Central memory CD8-positive, alpha-beta T cell (primary cell): ENCODE measurements around the gene TNS2.
"Not testable (repeated sequence)": the region's sequence is repeated elsewhere in the genome, so short reads cannot be mapped to it uniquely, and the experiment has no call there.

ENCODE experiments used
- ATAC-seq: fragments of 150-1000 bp; cut with Tn5 transposase; replicated peaks from 2 replicates; pipeline ENCODE4 v1.10.0; 2022; ENCODE audit warnings: mild to moderate bottlenecking, moderate FRiP score, moderate number of reproducible peaks; ENCODE audit not compliant: poor library complexity, severe bottlenecking; ENCODE audit errors: extremely low read depth
- DNase-seq, 2 donors: peaks; one replicate each; pipeline ENCODE4 v3.0.0; 2021; ENCODE audit warnings: low spot score in 2 of 2
- H3K27ac Mint-ChIP-seq: one replicate; pipeline ENCODE4 v1.8.0; 2022; ENCODE audit warnings: low read depth, mild to moderate bottlenecking, moderate library complexity, mixed read lengths
- H3K27me3 Mint-ChIP-seq: one replicate; pipeline ENCODE4 v1.8.0; 2022; ENCODE audit warnings: mixed read lengths
- H3K36me3 Mint-ChIP-seq: one replicate; pipeline ENCODE4 v1.8.0; 2022; ENCODE audit warnings: mild to moderate bottlenecking, moderate library complexity, mixed read lengths; ENCODE audit not compliant: insufficient read depth
- H3K4me1 Mint-ChIP-seq: one replicate; pipeline ENCODE4 v1.8.0; 2022; ENCODE audit warnings: mixed read lengths
- H3K4me3 Mint-ChIP-seq: one replicate; pipeline ENCODE4 v1.8.0; 2022; ENCODE audit warnings: mild to moderate bottlenecking, moderate library complexity, mixed read lengths
- H3K9me3 Mint-ChIP-seq: one replicate; pipeline ENCODE4 v1.8.0; 2022; ENCODE audit warnings: mixed read lengths

The TNS2 gene

DNA sequence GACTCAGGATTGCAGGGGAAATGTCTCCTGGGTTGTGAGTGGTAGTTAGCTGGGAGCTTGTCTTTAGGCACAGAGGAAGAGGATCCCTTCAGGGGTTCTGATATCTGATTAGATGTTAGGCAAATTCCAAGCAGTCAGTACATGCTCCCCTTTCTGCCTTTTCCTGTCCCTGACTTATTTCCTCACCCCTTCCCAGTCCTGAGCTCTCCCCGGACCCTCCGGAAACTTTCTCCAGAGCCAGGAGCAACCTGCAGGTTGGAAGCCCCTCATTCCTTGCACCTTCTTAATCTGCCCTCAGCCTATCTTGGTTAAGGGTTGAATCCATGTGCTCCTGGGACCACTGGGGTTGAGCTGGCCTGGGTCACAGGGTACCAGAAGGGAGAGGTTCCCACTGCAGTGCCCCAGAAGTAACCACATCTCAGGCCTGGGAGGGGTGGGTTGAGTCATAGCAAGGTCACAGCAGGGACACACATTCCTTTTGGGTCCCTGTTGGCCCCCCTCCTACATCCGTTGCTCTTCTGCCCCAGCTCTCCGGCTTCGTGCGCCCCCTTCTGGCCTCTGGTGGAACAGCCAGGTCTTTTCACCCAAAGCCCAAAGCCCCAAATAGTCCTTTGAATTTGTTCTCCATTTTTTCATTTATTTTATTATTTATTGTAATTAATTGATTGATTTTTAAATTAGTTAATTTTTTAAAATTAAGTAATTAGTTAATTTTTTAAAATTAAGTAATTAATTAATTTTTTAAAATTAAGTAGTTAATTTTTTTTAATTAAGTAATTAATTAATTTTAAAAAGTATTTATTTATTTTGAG lies 49.4 kb downstream of the TNS2 start:
- peak; percentile 80 to 87 for DNase-seq
- H3K4me1 Mint-ChIP-seq: peaks cover 60% of the 10 kb centered on the region
- ATAC-seq: peak; percentile 39

DNA sequence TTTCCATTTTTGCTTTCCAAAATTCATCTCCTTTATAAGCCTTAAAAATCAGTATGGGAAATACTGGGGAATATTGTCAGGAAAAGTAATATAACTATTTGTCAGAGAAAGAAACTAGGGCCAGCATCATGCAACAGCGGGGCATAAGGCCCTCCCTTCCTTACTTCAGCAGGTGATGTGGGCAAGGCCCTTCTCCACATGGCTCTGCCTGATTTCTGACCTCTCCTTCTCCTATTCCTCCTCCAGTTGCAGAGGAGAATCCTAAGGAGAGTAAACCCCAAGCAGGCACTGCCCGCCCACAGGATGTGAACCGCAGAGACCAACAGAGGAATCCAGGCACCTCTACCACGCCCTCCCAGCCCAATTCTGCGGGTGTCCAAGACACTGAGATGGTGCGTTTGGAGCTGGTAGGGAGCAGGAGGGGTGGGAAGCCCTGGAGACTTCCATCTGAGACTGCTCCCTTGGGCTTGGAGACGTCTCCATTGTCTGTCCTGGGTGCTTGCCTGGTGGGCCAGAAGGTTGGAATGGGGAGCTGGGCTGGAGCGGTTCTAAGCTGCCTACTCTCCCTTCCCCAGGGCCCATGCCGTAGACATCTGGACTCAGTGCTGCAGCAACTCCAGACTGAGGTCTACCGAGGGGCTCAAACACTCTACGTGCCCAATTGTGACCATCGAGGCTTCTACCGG lies 50.7 kb downstream of the TNS2 start:
- no peak overlapping the region for H3K4me3 Mint-ChIP-seq
- no peak overlapping the region for H3K27ac Mint-ChIP-seq
- peaks cover 63% of the 10 kb centered on the region for H3K4me1 Mint-ChIP-seq

More for the DNA sequence above, 49.4 kb downstream of the TNS2 start:
- Mint-ChIP-seq H3K27me3 (no peaks in the 10 kb centered on the region), H3K4me3 (peak overlapping the region; percentile 67), H3K36me3 (peaks cover 3% of the 10 kb centered on the region), H3K9me3 (no peaks in the 10 kb centered on the region), H3K27ac (no peak overlapping the region)

DNA sequence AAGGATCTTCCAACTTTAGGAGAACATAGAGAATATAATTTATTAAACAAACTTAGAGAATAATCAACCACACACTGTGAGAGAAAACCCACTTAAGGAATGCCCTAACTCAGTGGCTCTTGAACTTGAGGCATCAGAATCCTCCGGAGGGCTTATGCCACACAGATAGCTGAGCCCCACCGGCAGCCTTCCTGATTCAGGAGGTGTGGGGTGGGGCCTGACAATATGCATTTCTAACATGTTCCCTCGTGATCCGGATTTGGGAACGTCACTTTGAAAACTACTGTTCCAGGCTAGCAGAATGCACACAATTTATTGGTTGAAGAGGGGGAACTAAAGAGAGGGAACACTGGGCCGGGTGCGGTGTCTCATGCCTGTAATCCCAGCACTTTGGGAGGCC lies 51.4 kb downstream of the TNS2 start:
- no peaks in the 10 kb centered on the region for H3K9me3 Mint-ChIP-seq

More for the DNA sequence above, 50.7 kb downstream of the TNS2 start:
- ATAC-seq (no peak), DNase-seq (no peak)
- H3K27me3 Mint-ChIP-seq: no peaks in the 10 kb centered on the region
- H3K9me3 Mint-ChIP-seq: no peaks in the 10 kb centered on the region
- H3K36me3 Mint-ChIP-seq: peaks cover 3% of the 10 kb centered on the region

DNA sequence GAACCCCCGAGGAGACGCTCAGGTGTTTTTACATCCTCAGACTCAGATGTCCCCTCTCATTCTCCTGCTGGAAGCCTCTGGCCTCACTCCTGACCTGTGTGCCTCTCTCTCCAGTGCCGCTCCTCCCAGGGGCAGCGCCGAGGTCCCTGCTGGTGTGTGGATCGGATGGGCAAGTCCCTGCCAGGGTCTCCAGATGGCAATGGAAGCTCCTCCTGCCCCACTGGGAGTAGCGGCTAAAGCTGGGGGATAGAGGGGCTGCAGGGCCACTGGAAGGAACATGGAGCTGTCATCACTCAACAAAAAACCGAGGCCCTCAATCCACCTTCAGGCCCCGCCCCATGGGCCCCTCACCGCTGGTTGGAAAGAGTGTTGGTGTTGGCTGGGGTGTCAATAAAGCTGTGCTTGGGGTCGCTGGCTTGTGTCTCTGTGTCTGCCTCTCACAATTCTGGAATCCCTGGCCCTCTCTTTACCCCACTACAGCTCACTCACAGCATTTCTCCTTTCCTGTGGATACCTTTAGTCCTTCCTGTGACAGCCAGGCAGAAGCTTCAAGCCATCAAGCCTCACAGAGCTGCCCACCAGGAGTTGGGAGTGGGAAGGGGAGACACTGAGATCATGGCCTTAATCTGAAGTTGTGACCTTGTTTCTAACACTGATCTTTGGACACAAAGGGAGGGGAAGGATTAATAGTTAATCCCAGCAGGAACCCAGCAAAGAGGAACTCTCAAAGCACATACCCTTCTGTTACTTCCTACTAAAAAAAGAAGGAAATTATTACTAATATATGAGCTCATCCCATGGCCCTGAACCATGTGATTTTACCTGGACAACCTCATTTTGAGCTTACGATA lies 52.3 kb downstream of the TNS2 start:
- Mint-ChIP-seq H3K4me1 (peaks cover 53% of the 10 kb centered on the region), H3K27me3 (no peaks in the 10 kb centered on the region), H3K36me3 (peaks cover 3% of the 10 kb centered on the region), H3K4me3 (peak overlapping the region; percentile 65), H3K9me3 (no peaks in the 10 kb centered on the region), H3K27ac (peak overlapping the region; percentile 88)
- DNase-seq (no peak), ATAC-seq (no peak)

More for the DNA sequence above, 51.4 kb downstream of the TNS2 start:
- DNase-seq (no peak), ATAC-seq (no peak)
- H3K36me3 Mint-ChIP-seq: peaks cover 3% of the 10 kb centered on the region
- no peak overlapping the region for H3K4me3 Mint-ChIP-seq
- peaks cover 62% of the 10 kb centered on the region for H3K4me1 Mint-ChIP-seq
- H3K27me3 Mint-ChIP-seq: no peaks in the 10 kb centered on the region
- H3K27ac Mint-ChIP-seq: peak overlapping the region; percentile 88

DNA sequence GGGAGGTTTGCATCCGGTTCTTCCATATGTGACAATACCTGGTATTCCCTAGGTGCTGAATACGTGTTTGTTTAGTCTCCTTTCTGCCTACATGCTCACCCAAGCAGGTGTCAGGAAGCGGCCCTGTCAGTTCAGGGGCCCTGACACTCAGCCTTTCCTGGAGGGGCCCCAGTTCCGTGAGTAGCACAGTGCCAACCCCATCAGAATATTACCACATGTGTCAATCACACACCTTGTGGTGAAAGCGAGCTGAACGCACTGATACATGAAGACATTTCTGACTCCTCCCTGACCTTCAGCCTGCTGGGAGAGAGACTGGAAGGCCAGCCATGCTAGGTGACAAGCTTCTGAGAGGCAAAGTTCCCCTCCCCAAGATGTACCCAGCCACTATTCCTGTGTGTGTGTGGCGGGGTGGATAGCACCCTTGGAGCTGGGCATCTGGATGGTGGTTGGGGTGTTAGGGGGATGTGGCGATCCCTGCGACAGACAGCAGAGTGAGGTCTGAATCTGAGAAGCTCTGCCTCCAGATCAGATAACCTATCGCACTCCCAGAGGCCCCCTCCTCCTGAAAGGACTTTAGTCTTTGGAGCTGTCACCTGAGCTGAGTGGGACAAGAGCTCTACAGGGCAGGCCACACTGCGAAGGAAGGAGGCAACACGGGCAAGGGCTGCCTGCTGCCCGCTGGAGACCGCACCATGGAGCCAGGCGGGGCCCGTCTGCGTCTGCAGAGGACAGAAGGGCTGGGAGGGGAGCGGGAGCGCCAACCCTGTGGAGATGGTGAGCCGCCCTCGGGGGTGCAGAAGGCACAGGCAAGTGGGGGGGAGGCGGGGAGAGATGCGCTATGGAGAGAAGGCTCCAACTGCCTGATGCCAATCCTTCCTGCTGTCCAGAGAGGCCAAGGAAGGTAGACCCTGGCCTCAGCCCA lies 53.3 kb downstream of the TNS2 start, which contains the start of gene SOAT2:
TSS of gene SOAT2 (plus strand) at position 604 of the 925 bp plus-strand sequence. CDS start at position 696, 92 bp downstream.
- H3K4me3 Mint-ChIP-seq: peak within 1 kb of the TSS; percentile 65
- peak in 1 of 2 donors; percentile 48 for DNase-seq

DNA sequence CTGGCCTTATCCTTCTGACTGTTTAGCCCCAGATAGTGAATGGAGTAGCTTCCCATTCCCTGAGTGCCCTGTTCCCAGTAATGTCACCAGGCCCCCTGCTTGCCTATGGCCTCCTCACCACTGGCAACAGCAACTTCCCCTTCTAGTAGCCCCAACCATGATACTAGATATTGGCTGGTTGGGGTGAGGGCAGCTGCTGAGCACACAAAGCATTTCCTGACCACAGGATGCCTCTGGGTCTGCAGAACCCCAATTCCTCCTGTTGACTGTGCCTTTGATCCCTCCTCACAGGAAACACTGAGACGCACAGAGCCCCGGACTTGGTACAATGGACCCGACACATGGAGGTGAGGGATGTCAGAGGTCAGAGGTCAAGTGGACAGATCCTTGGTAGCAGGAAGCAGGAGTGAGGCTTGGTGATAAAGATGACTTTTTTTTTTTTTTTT lies 54.0 kb downstream of the TNS2 start:
- H3K27me3 Mint-ChIP-seq: no peaks in the 10 kb centered on the region
- peaks cover 36% of the 10 kb centered on the region for H3K4me1 Mint-ChIP-seq
- ATAC-seq (peak; percentile 20), DNase-seq (no peak)
- peaks cover 3% of the 10 kb centered on the region for H3K36me3 Mint-ChIP-seq
- no peaks in the 10 kb centered on the region for H3K9me3 Mint-ChIP-seq
- H3K4me3 Mint-ChIP-seq: peak overlapping the region; percentile 65
- peak overlapping the region; percentile 88 for H3K27ac Mint-ChIP-seq

More for the DNA sequence above, 53.3 kb downstream of the TNS2 start, which contains the start of gene SOAT2:
- Mint-ChIP-seq H3K36me3 (peaks cover 3% of the 10 kb centered on the region), H3K27me3 (no peaks in the 10 kb centered on the region), H3K27ac (peak within 1 kb of the TSS; percentile 88), H3K9me3 (no peaks in the 10 kb centered on the region), H3K4me1 (peaks cover 43% of the 10 kb centered on the region)
- ATAC-seq: peak; percentile 84

DNA sequence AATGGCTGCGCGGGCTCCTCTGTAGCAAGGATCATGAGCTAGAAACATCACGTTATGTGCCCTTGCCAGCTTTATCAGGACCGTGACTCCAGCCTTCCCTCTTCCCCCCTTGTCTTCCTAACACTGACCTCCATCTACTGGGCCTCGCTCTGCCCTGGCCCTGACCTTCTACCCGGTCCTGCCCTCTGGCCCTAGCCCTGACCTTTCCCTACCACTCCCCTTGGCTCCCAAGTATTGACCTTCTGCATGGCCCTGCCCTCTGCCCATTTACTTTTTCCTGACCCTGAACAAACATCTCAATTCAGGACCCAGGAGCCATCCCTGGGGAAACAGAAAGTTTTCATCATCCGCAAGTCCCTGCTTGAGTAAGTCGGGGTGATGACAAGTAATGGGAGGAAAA lies 55.4 kb downstream of the TNS2 start:
- Mint-ChIP-seq H3K27ac (no peak overlapping the region), H3K4me3 (no peak overlapping the region), H3K36me3 (peaks cover 1% of the 10 kb centered on the region), H3K27me3 (no peaks in the 10 kb centered on the region), H3K4me1 (peaks cover 28% of the 10 kb centered on the region), H3K9me3 (no peaks in the 10 kb centered on the region)
- no peak for ATAC-seq
- DNase-seq: no peak

DNA sequence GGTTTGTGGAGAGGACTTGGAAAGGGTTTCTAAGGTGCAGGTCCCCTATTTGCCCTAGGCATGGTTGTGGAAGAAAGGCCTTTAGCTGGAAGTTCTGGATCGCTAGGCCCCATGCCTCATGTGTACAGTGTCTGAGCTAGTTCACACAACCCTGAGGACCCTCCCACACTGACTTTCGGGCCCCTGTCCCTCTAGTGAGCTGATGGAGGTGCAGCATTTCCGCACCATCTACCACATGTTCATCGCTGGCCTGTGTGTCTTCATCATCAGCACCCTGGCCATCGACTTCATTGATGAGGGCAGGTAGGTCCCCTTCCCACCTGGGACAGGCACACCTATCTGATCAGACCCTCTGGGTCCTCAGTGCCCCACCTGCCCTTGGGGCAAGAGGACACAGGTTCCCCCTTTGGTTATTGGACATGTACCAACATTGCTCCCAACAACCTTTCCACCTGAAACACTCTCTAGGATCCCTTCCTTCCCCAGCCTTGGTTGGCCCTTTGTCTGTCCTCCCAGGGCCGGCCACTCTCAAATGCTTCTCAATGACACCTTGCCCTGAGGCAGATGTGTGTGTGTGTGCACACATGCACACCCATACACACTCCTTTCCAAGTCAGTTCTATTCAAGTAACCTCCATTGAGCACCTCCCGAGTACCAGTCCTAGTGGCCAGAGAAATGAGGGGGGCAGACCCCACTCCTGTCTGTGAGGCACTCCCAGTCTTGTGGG lies 56.0 kb downstream of the TNS2 start:
- Mint-ChIP-seq H3K27ac (no peak overlapping the region), H3K27me3 (no peaks in the 10 kb centered on the region), H3K9me3 (no peaks in the 10 kb centered on the region), H3K36me3 (peaks cover 1% of the 10 kb centered on the region), H3K4me1 (peaks cover 28% of the 10 kb centered on the region), H3K4me3 (no peak overlapping the region)
- no peak for DNase-seq
- no peak for ATAC-seq

DNA sequence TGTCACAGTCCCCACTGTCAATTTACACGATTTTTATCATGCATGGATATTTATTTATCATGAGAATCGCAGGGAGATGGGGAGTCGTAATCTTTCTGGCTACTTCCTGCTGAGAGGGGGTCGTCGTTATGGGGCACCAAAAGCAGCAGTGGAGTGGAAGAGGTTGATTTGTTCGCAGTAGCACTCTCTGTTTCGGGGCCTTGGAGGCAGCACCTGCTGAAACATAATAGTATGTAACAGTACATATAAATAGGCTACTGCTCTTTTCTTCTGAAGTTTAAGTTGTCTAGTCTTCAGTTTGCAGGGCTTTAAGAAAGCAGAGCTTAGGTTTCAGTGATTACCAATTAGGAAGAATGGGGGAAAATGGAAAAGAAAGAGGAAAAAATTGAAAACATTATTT lies 57.3 kb downstream of the TNS2 start:
- Mint-ChIP-seq H3K36me3 (peaks cover 1% of the 10 kb centered on the region), H3K4me3 (no peak overlapping the region), H3K27me3 (no peaks in the 10 kb centered on the region), H3K9me3 (no peaks in the 10 kb centered on the region), H3K4me1 (peaks cover 24% of the 10 kb centered on the region), H3K27ac (no peak overlapping the region)
- DNase-seq (no peak), ATAC-seq (no peak)

DNA sequence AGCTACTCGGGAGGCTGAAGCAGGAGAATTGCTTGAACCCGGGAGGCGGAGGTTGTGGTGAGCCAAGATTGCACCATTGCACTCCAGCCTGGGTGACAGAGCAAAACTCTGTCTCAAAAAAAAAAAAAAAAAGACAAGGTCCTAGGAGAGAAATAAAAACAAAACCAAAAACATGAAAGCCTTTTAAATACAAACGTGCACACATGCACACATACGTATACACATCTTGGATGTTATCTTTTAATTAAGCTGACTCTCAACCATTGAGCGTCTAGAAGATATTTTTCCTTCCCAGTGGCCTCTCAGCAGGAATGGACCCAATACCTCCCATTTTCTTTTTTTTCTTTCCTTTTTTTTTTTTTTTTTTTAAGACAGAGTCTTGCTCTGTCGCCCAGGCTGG lies 62.6 kb downstream of the TNS2 start:
- not testable (repeated sequence) for DNase-seq, H3K4me3 Mint-ChIP-seq, H3K36me3 Mint-ChIP-seq, H3K4me1 Mint-ChIP-seq, ATAC-seq, H3K9me3 Mint-ChIP-seq, H3K27ac Mint-ChIP-seq, H3K27me3 Mint-ChIP-seq

DNA sequence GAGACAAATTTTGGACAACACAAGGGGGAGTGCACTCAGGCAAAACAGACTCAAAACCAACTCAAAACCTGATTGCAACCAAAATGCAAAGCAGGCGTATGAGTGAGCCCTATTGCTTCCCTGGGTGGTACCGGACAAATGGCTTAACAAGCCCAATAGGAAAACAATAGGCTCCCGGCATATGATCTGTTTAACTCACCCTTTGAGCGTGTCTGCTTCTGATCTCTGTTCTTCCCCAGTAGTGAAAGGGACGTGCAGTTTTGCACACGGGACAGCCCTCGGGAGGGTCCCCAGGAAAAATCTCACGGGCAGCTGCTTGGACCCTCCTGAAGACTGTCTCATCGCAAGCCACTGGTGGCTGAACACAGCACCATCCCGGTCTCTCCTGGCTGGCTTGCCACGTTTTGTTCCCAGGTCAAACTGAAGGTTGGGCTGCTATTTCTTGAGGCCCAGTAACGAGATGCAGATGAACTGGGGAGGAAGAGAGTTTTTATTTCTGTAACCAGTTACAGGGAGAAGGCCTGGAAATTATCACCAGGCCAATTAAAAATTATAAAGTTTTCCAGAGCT lies 63.4 kb downstream of the TNS2 start:
- Mint-ChIP-seq H3K27ac (no peak overlapping the region), H3K36me3 (no peaks in the 10 kb centered on the region), H3K4me3 (no peak overlapping the region), H3K4me1 (no peaks in the 10 kb centered on the region), H3K27me3 (no peaks in the 10 kb centered on the region), H3K9me3 (no peaks in the 10 kb centered on the region)
- DNase-seq (no peak), ATAC-seq (no peak)
